Psoas muscle (tissue), 8 donors: ENCODE data around the gene COL6A2. TPM values are rescaled to one million over a fixed set of nuclear protein-coding genes. Genes with fewer than 3 reads are reported as not detected.
"Not testable (repeated sequence)": the region's sequence is repeated elsewhere in the genome, so short reads cannot be mapped to it uniquely, and the experiment has no call there.

Experiments
- ATAC-seq, 4 donors: fragments of 200-7000 bp; cut with Tn5 transposase; one replicate each; pipeline ENCODE4 v1.9.1; 2020; ENCODE audit warnings: moderate library complexity in 3 of 4, mild to moderate bottlenecking in 2 of 4
- DNase-seq, 2 donors: peaks; one replicate each; pipeline ENCODE4 v3.0.0-alpha.2; 2020
- H3K27ac ChIP-seq: fragments of 200-600 bp; one replicate; pipeline ENCODE4 v1.8.0; 2022
- H3K27me3 ChIP-seq, 3 donors: fragments of 200-600 bp in 1 of 3; one replicate each; pipeline versions ENCODE4 v1.6.1 to v1.8.0; 2013 to 2022; ENCODE audit warnings: low read length in 2 of 3, mild to moderate bottlenecking in 2 of 3, moderate library complexity in 1 of 3; ENCODE audit not compliant: insufficient read depth in 3 of 3
- H3K36me3 ChIP-seq, 2 donors: fragments of 200-600 bp in 1 of 2; one replicate each; pipeline versions ENCODE4 v1.6.1 to v1.8.0; 2013 to 2022; ENCODE audit warnings: low read depth in 1 of 2, mild to moderate bottlenecking in 1 of 2, moderate library complexity in 1 of 2; ENCODE audit not compliant: insufficient read depth in 1 of 2
- H3K4me1 ChIP-seq: fragments of 200-600 bp; one replicate; pipeline ENCODE4 v1.8.0; 2022
- H3K4me3 ChIP-seq: fragments of 200-600 bp; one replicate; pipeline ENCODE4 v1.8.0; 2022; ENCODE audit warnings: mild to moderate bottlenecking
- H3K9me3 ChIP-seq: fragments of 200-600 bp; one replicate; pipeline ENCODE4 v1.8.0; 2022
- CTCF ChIP-seq: fragments of 200-600 bp; IDR thresholded peaks from one replicate; pipeline ENCODE4 v1.8.0; 2022; ENCODE audit warnings: antibody characterized with exemption
- WGBS, 3 donors: extraction: QIAGEN DNeasy Blood & Tissue Kit; methylation state at CpG; one replicate each; pipeline versions ENCODE4 v1.1.6 to v1.1.7; 2013; 5-methylcytosine and 5-hydroxymethylcytosine counted together
- intact Hi-C, 2 donors: fragments of 100-400 bp; cut with DNase I; formaldehyde crosslinking; loops; one replicate each; pipeline versions ENCODE4 v1.11.0 to v1.14.2; 2022
- polyA plus RNA-seq, 3 donors: library from polyadenylated mRNA; stranded (reverse); fragments of 200-250 nt; gene quantifications; one replicate each; pipeline ENCODE4 v1.2.3, GENCODE V29; 2013
- total RNA-seq, 4 donors: library from RNA; stranded (reverse); fragmentation: NEBNext Ultra II Directional in 2 of 4; extraction: Animal tissue kit (Norgen Biotek cat#: 25700) in 2 of 4; gene quantifications; one replicate each; pipeline versions ENCODE4 v1.2.1 to v1.2.4, GENCODE V29; 2021 to 2023
- donor health status: healthy with polysubstance abuse.
- donor health status: DM: no; HTN: no; CAD: no; lungs with moderate emphysema.
- donor health status: Bipolar disorder and iron deficiency.
- donor health status: healthy.
- donor health status: DM: yes; HTN: yes; CAD: no.
- donor health status: DM: no; HTN: no; CAD: no.
- donor health status: DM: no; HTN: no; CAD: no.
- donor health status: DM: yes; HTN: yes; CAD: no.

COL6A2 gene
- total and polyA plus RNA-seq, 7 donors: 29.8 to 122 (median 58.8) TPM

GRCh38 chr21:46171996-46172862 lies 74.3 kb downstream of the COL6A2 start:
- 86 to 89% (median 88%) methylated on average over 18 to 21 of the region's 21 CpGs for WGBS, 3 donors
- DNase-seq (no peak), ATAC-seq (no peak)

GRCh38 chr21:46172863-46173528 lies 75.1 kb downstream of the COL6A2 start:
- 89 to 92% (median 90%) methylated on average over 5 to 6 of the region's 6 CpGs for WGBS, 3 donors
- no peak for DNase-seq
- Histone ChIP-seq H3K4me1 (no peaks in the 10 kb centered on the region), H3K4me3 (no peak overlapping the region), H3K36me3 (no peaks in the 10 kb centered on the region), H3K27ac (no peak overlapping the region), H3K27me3 (no peaks in the 10 kb centered on the region), H3K9me3 (peaks cover 18% of the 10 kb centered on the region)
- intact Hi-C loops: no loop called here
- TF ChIP-seq CTCF: no peak
- ATAC-seq: no peak

More at GRCh38 chr21:46171996-46172862, 74.3 kb downstream of the COL6A2 start:
- intact Hi-C loops: no loop called here
- Histone ChIP-seq H3K9me3 (peaks cover 15% of the 10 kb centered on the region), H3K27ac (no peak overlapping the region), H3K4me1 (no peaks in the 10 kb centered on the region), H3K27me3 (no peaks in the 10 kb centered on the region), H3K4me3 (no peak overlapping the region), H3K36me3 (no peaks in the 10 kb centered on the region)
- TF ChIP-seq CTCF: no peak

GRCh38 chr21:46173573-46173972 lies 75.7 kb downstream of the COL6A2 start:
- ATAC-seq (no peak), DNase-seq (no peak)
- no peak overlapping the region for H3K4me3 ChIP-seq
- 91 to 97% (median 92%) methylated on average over 1 of the region's 1 CpG for whole genome bisulfite sequencing, 3 donors
- peaks cover 18% of the 10 kb centered on the region for H3K9me3 ChIP-seq
- no peak for TF ChIP-seq CTCF
- no peaks in the 10 kb centered on the region for H3K27me3 ChIP-seq
- no peaks in the 10 kb centered on the region for H3K36me3 ChIP-seq
- intact Hi-C loops: no loop called here
- no peaks in the 10 kb centered on the region for H3K4me1 ChIP-seq
- no peak overlapping the region for H3K27ac ChIP-seq

- 93 to 97% (median 96%) methylated on average over 3 of the region's 3 CpGs for WGBS, 3 donors
- H3K36me3 ChIP-seq, ATAC-seq, H3K27ac ChIP-seq, H3K4me1 ChIP-seq, DNase-seq, intact Hi-C loops, H3K4me3 ChIP-seq, H3K27me3 ChIP-seq: not testable (repeated sequence)
- H3K9me3 ChIP-seq: peaks cover 18% of the 10 kb centered on the region
Observed at GRCh38 chr21:46176443-46177129, 78.7 kb downstream of the COL6A2 start.

GRCh38 chr21:46178961-46179360 lies 81.0 kb downstream of the COL6A2 start:
- H3K4me3 ChIP-seq: no peak overlapping the region
- H3K27ac ChIP-seq: no peak overlapping the region
- 76 to 87% (median 83%) methylated on average over 4 of the region's 4 CpGs for WGBS, 3 donors
- no peak for TF ChIP-seq CTCF
- no peaks in the 10 kb centered on the region for H3K4me1 ChIP-seq
- peaks cover 18% of the 10 kb centered on the region for H3K9me3 ChIP-seq
- DNase-seq (no peak), ATAC-seq (no peak)
- intact Hi-C loops: no loop called here
- H3K27me3 ChIP-seq: peaks cover 0 to 1% (median 0%) of the 10 kb centered on the region in 3 donors
- H3K36me3 ChIP-seq: no peaks in the 10 kb centered on the region
